WTC11 (cell line): ENCODE results near the gene CLASP2. TPM values are rescaled to one million over a fixed set of nuclear protein-coding genes. Genes with fewer than 3 reads are reported as not detected.

Source experiments
- ATAC-seq: fragments of 200-7000 bp; cut with Tn5 transposase; 2 replicates; pipeline ENCODE4 v1.10.0; 2021; ENCODE audit warnings: mild to moderate bottlenecking, moderate library complexity
- CTCF ChIA-PET: fragments of 300-600 bp; sonication (Branson Sonifier 250); formaldehyde crosslinking; loops from one replicate; lab custom pipeline; 2021; ENCODE audit warnings: antibody characterized with exemption; lab: Charles Lee
- POLR2A ChIA-PET: fragments of 350-600 bp; sonication (Branson Sonifier 250); formaldehyde crosslinking; loops from one replicate; lab custom pipeline; 2021; ENCODE audit warnings: antibody characterized with exemption; lab: Charles Lee
- DNase-seq: peaks from one replicate; pipeline ENCODE4 v3.0.0; 2021; ENCODE audit warnings: low spot score
- H3K27ac Mint-ChIP-seq: 2 replicates; pipeline ENCODE4 v1.8.0; 2021; ENCODE audit warnings: mixed read lengths
- H3K27me3 Mint-ChIP-seq: 2 replicates; pipeline ENCODE4 v1.8.0; 2021; ENCODE audit warnings: low read depth, mild to moderate bottlenecking, moderate library complexity, mixed read lengths
- H3K36me3 Mint-ChIP-seq: 2 replicates; pipeline ENCODE4 v1.8.0; 2021; ENCODE audit warnings: mixed read lengths
- H3K4me1 Mint-ChIP-seq: 2 replicates; pipeline ENCODE4 v1.8.0; 2022; ENCODE audit warnings: mixed read lengths
- H3K4me3 Mint-ChIP-seq: 2 replicates; pipeline ENCODE4 v1.8.0; 2021; ENCODE audit warnings: mild to moderate bottlenecking, moderate library complexity, mixed read lengths
- H3K9me3 Mint-ChIP-seq: 2 replicates; pipeline ENCODE4 v1.8.0; 2021; ENCODE audit warnings: mixed read lengths
- ETV6 ChIP-seq: sonication (generic); formaldehyde crosslinking; IDR thresholded peaks from 2 replicates; pipeline ENCODE4 v1.8.1; 2022; ENCODE audit warnings: mild to moderate bottlenecking, missing genetic modification reagents
- FOXJ3 ChIP-seq: sonication (generic); formaldehyde crosslinking; IDR thresholded peaks from 2 replicates; pipeline ENCODE4 v1.9.0; 2021; ENCODE audit warnings: missing genetic modification reagents, mild to moderate bottlenecking, borderline replicate concordance
- FOXP1 ChIP-seq: sonication (generic); formaldehyde crosslinking; IDR thresholded peaks from 2 replicates; pipeline ENCODE4 v1.8.0; 2022; ENCODE audit warnings: missing genetic modification reagents, mild to moderate bottlenecking, moderate library complexity, borderline replicate concordance
- GRHL2 ChIP-seq: fragments of 250-450 bp; sonication (Bioruptor Pico); IDR thresholded peaks from 2 replicates; pipeline ENCODE4 v1.8.0; 2022; ENCODE audit warnings: mild to moderate bottlenecking, moderate library complexity; ENCODE audit not compliant: insufficient replicate concordance, severe bottlenecking
- JUN ChIP-seq: sonication (generic); formaldehyde crosslinking; IDR thresholded peaks from 2 replicates; pipeline ENCODE4 v1.8.0; 2023; ENCODE audit warnings: mild to moderate bottlenecking, missing genetic modification reagents
- NFE2L1 ChIP-seq: sonication (generic); formaldehyde crosslinking; IDR thresholded peaks from 2 replicates; pipeline ENCODE4 v1.8.1; 2023; ENCODE audit warnings: missing genetic modification reagents
- RELA ChIP-seq: sonication (generic); formaldehyde crosslinking; IDR thresholded peaks from 2 replicates; pipeline ENCODE4 v1.8.1; 2022; ENCODE audit warnings: missing genetic modification reagents, mild to moderate bottlenecking, borderline replicate concordance
- SP1 ChIP-seq: sonication (generic); formaldehyde crosslinking; conservative IDR thresholded peaks from 2 replicates; pipeline ENCODE4 v1.8.1; 2022; ENCODE audit warnings: missing genetic modification reagents
- TCF7 ChIP-seq: sonication (generic); formaldehyde crosslinking; IDR thresholded peaks from 2 replicates; pipeline ENCODE4 v1.8.0; 2022; ENCODE audit warnings: mild to moderate bottlenecking, low read depth, missing genetic modification reagents, moderate library complexity
- ZNF671 ChIP-seq: fragments of 250-450 bp; sonication (Bioruptor Pico); IDR thresholded peaks from 2 replicates; pipeline ENCODE4 v1.8.0; 2021; ENCODE audit warnings: mild to moderate bottlenecking
- total RNA-seq: library from RNA; stranded (reverse); gene quantifications from 3 replicates; pipeline ENCODE4 v1.2.3, GENCODE V29; 2021
- TF ChIP-seq, protein P1 (sequence below): sonication (generic); formaldehyde crosslinking; IDR thresholded peaks from 2 replicates; pipeline ENCODE4 v1.8.0; 2023; ENCODE audit warnings: missing genetic modification reagents, mild to moderate bottlenecking, borderline replicate concordance
- TF ChIP-seq, protein P2 (sequence below): fragments of 250-450 bp; sonication (Bioruptor Pico); IDR thresholded peaks from 2 replicates; pipeline ENCODE4 v1.9.0; 2021; ENCODE audit warnings: moderate library complexity, mild to moderate bottlenecking, inconsistent platforms, borderline replicate concordance
- TF ChIP-seq, protein P3 (sequence below): sonication (generic); formaldehyde crosslinking; IDR thresholded peaks from 2 replicates; pipeline ENCODE4 v1.8.0; 2023; ENCODE audit warnings: mild to moderate bottlenecking, missing genetic modification reagents
- TF ChIP-seq, protein P4 (sequence below): sonication (generic); formaldehyde crosslinking; conservative IDR thresholded peaks from 2 replicates; pipeline ENCODE4 v1.8.1; 2023; ENCODE audit warnings: mild to moderate bottlenecking, low read depth, missing genetic modification reagents, moderate library complexity
- TF ChIP-seq, protein P5 (sequence below): fragments of 200-600 bp; IDR thresholded peaks from 2 replicates; pipeline ENCODE4 v1.8.0; 2022; ENCODE audit warnings: antibody characterized with exemption
- TF ChIP-seq, protein P6 (sequence below): sonication (generic); formaldehyde crosslinking; IDR thresholded peaks from 2 replicates; pipeline ENCODE4 v1.8.1; 2022; ENCODE audit warnings: missing genetic modification reagents, borderline replicate concordance

CLASP2 gene
- total RNA-seq, 1 experiment from 2014 or later, result 56.7 TPM

DNA sequence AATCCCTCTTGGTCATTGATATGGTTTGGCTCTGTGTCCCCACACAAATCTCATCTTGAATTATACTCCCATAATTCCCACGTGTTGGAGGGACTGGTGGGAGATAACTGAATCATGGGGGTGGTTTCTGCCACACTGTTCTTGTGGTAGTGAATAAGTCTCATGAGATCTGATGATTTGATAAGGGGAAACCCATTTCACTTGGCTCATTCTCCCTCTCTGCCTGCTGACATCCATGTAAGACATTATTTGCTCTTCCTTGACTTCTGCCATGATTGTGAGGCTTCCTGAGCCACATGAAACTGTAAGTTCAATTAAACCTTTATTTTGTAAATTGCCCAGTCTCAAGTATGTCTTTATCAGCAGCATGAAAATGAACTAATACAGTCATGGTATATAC lies 171.0 kb downstream of the CLASP2 start (continued):
- TF ChIP-seq, protein P1, sequence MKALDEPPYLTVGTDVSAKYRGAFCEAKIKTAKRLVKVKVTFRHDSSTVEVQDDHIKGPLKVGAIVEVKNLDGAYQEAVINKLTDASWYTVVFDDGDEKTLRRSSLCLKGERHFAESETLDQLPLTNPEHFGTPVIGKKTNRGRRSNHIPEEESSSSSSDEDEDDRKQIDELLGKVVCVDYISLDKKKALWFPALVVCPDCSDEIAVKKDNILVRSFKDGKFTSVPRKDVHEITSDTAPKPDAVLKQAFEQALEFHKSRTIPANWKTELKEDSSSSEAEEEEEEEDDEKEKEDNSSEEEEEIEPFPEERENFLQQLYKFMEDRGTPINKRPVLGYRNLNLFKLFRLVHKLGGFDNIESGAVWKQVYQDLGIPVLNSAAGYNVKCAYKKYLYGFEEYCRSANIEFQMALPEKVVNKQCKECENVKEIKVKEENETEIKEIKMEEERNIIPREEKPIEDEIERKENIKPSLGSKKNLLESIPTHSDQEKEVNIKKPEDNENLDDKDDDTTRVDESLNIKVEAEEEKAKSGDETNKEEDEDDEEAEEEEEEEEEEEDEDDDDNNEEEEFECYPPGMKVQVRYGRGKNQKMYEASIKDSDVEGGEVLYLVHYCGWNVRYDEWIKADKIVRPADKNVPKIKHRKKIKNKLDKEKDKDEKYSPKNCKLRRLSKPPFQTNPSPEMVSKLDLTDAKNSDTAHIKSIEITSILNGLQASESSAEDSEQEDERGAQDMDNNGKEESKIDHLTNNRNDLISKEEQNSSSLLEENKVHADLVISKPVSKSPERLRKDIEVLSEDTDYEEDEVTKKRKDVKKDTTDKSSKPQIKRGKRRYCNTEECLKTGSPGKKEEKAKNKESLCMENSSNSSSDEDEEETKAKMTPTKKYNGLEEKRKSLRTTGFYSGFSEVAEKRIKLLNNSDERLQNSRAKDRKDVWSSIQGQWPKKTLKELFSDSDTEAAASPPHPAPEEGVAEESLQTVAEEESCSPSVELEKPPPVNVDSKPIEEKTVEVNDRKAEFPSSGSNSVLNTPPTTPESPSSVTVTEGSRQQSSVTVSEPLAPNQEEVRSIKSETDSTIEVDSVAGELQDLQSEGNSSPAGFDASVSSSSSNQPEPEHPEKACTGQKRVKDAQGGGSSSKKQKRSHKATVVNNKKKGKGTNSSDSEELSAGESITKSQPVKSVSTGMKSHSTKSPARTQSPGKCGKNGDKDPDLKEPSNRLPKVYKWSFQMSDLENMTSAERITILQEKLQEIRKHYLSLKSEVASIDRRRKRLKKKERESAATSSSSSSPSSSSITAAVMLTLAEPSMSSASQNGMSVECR (CRISPR knock-in tag), result no peak
- TF ChIP-seq, all 79 proteins: peak for 1

DNA sequence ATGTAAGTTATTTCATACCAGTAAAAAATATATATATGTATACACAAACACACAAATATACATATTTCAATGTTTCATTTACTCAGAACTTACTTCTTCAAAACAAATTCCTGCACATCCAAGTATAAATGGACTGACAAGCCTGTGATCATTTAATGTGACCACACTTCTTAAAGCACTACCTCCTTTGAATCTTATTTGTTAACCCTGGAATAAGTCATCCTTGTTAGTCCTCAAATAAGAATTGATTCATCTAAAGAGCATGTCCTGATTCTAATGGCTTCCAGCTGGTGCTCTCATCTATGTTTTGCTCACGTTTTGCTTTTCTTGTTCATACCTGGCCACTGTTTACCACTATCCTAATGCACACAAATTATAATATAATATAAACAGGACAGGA lies 173.9 kb downstream of the CLASP2 start:
- H3K27ac Mint-ChIP-seq, result no peak overlapping the region
- no peak for TF ChIP-seq TCF7 (CRISPR knock-in tag)
- TF ChIP-seq ZNF671 (CRISPR knock-in tag), result no peak
- POLR2A ChIA-PET, result no interaction called here
- peaks cover 19% of the 10 kb centered on the region for H3K9me3 Mint-ChIP-seq
- no peak for DNase-seq
- ATAC-seq, result no peak
- no peak overlapping the region for H3K4me3 Mint-ChIP-seq
- CTCF ChIA-PET, result no interaction called here
- H3K4me1 Mint-ChIP-seq, result no peaks in the 10 kb centered on the region
- peaks cover 2% of the 10 kb centered on the region for H3K36me3 Mint-ChIP-seq
- H3K27me3 Mint-ChIP-seq, result no peaks in the 10 kb centered on the region

DNA sequence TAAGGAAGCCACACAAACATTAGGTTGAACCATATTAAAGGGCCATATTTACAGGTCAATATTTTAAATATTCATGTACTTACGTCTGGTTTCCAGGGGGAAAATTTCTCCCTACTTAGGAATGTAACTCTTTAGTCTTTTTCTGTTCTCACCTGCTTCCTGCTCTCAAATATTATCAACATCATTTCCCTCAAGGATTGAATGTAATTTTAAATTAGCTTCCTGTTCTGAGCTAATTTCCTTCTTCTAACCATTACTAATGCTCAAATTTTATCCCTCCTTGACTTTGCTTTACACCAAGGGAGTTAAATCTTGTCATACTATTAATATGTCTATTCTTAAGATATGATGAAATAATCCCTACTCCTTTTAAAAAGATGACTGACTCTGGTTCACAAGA lies 174.5 kb downstream of the CLASP2 start:
- H3K4me3 Mint-ChIP-seq, result no peak overlapping the region
- no peaks in the 10 kb centered on the region for H3K27me3 Mint-ChIP-seq
- TF ChIP-seq, protein P2, sequence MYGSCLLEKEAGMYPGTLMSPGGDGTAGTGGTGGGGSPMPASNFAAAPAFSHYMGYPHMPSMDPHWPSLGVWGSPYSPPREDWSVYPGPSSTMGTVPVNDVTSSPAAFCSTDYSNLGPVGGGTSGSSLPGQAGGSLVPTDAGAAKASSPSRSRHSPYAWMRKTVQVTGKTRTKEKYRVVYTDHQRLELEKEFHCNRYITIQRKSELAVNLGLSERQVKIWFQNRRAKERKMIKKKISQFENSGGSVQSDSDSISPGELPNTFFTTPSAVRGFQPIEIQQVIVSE (CRISPR knock-in tag), result no peak
- TF ChIP-seq ETV6 (CRISPR knock-in tag) (no peak), TCF7 (CRISPR knock-in tag) (no peak), NFE2L1 (CRISPR knock-in tag) (no peak), FOXJ3 (no peak), FOXP1 (CRISPR knock-in tag) (no peak)
- TF ChIP-seq, protein P3, sequence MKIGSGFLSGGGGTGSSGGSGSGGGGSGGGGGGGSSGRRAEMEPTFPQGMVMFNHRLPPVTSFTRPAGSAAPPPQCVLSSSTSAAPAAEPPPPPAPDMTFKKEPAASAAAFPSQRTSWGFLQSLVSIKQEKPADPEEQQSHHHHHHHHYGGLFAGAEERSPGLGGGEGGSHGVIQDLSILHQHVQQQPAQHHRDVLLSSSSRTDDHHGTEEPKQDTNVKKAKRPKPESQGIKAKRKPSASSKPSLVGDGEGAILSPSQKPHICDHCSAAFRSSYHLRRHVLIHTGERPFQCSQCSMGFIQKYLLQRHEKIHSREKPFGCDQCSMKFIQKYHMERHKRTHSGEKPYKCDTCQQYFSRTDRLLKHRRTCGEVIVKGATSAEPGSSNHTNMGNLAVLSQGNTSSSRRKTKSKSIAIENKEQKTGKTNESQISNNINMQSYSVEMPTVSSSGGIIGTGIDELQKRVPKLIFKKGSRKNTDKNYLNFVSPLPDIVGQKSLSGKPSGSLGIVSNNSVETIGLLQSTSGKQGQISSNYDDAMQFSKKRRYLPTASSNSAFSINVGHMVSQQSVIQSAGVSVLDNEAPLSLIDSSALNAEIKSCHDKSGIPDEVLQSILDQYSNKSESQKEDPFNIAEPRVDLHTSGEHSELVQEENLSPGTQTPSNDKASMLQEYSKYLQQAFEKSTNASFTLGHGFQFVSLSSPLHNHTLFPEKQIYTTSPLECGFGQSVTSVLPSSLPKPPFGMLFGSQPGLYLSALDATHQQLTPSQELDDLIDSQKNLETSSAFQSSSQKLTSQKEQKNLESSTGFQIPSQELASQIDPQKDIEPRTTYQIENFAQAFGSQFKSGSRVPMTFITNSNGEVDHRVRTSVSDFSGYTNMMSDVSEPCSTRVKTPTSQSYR, result no peak
- TF ChIP-seq, all 79 proteins: peak for 0
- H3K36me3 Mint-ChIP-seq, result peaks cover 6% of the 10 kb centered on the region
- H3K9me3 Mint-ChIP-seq, result peaks cover 15% of the 10 kb centered on the region; the same call in 1 of the 2 replicates
- DNase-seq, result no peak
- CTCF ChIA-PET, result no interaction called here
- H3K27ac Mint-ChIP-seq, result peak overlapping the region; percentile 10; the same call in 1 of the 2 replicates
- no peaks in the 10 kb centered on the region for H3K4me1 Mint-ChIP-seq
- POLR2A ChIA-PET, result no interaction called here
- ATAC-seq, result no peak

DNA sequence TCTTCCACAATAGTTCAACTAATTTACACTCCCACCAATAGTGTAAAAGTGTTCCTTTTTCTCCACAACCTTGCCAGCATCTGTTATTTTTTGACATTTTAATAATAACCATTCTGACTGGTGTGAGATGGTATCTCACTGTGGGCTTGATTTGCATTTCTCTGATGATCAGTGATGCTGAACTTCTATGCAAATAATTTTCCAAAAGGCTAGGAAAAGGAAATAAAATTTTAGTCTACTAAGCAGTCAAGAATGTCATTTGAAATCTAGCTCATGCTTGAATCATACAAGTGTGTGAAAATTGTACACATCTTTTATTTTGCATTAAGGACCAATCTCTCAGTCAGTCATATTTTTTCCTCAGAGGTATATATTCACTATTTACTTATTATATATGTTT lies 176.1 kb downstream of the CLASP2 start:
- Mint-ChIP-seq H3K27me3 (no peaks in the 10 kb centered on the region), H3K9me3 (peaks cover 6% of the 10 kb centered on the region; the same call in 1 of the 2 replicates), H3K4me1 (no peaks in the 10 kb centered on the region), H3K36me3 (peaks cover 15% of the 10 kb centered on the region), H3K4me3 (no peak overlapping the region), H3K27ac (no peak overlapping the region)
- ATAC-seq (no peak), DNase-seq (no peak)
- CTCF ChIA-PET, result no interaction called here
- POLR2A ChIA-PET, result no interaction called here
- TF ChIP-seq NFE2L1 (CRISPR knock-in tag), result no peak
- no peak for TF ChIP-seq RELA (CRISPR knock-in tag)
- no peak for TF ChIP-seq GRHL2 (CRISPR knock-in tag)
- no peak for TF ChIP-seq ETV6 (CRISPR knock-in tag)
- TF ChIP-seq, protein P4, sequence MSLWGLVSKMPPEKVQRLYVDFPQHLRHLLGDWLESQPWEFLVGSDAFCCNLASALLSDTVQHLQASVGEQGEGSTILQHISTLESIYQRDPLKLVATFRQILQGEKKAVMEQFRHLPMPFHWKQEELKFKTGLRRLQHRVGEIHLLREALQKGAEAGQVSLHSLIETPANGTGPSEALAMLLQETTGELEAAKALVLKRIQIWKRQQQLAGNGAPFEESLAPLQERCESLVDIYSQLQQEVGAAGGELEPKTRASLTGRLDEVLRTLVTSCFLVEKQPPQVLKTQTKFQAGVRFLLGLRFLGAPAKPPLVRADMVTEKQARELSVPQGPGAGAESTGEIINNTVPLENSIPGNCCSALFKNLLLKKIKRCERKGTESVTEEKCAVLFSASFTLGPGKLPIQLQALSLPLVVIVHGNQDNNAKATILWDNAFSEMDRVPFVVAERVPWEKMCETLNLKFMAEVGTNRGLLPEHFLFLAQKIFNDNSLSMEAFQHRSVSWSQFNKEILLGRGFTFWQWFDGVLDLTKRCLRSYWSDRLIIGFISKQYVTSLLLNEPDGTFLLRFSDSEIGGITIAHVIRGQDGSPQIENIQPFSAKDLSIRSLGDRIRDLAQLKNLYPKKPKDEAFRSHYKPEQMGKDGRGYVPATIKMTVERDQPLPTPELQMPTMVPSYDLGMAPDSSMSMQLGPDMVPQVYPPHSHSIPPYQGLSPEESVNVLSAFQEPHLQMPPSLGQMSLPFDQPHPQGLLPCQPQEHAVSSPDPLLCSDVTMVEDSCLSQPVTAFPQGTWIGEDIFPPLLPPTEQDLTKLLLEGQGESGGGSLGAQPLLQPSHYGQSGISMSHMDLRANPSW (CRISPR knock-in tag), result no peak
- TF ChIP-seq, protein P5, sequence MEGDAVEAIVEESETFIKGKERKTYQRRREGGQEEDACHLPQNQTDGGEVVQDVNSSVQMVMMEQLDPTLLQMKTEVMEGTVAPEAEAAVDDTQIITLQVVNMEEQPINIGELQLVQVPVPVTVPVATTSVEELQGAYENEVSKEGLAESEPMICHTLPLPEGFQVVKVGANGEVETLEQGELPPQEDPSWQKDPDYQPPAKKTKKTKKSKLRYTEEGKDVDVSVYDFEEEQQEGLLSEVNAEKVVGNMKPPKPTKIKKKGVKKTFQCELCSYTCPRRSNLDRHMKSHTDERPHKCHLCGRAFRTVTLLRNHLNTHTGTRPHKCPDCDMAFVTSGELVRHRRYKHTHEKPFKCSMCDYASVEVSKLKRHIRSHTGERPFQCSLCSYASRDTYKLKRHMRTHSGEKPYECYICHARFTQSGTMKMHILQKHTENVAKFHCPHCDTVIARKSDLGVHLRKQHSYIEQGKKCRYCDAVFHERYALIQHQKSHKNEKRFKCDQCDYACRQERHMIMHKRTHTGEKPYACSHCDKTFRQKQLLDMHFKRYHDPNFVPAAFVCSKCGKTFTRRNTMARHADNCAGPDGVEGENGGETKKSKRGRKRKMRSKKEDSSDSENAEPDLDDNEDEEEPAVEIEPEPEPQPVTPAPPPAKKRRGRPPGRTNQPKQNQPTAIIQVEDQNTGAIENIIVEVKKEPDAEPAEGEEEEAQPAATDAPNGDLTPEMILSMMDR, result no peak
- TF ChIP-seq, protein P6, sequence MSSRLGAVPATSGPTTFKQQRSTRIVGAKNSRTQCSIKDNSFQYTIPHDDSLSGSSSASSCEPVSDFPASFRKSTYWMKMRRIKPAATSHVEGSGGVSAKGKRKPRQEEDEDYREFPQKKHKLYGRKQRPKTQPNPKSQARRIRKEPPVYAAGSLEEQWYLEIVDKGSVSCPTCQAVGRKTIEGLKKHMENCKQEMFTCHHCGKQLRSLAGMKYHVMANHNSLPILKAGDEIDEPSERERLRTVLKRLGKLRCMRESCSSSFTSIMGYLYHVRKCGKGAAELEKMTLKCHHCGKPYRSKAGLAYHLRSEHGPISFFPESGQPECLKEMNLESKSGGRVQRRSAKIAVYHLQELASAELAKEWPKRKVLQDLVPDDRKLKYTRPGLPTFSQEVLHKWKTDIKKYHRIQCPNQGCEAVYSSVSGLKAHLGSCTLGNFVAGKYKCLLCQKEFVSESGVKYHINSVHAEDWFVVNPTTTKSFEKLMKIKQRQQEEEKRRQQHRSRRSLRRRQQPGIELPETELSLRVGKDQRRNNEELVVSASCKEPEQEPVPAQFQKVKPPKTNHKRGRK (CRISPR knock-in tag), result no peak
- TF ChIP-seq SP1, result no peak
- no peak for TF ChIP-seq JUN
